ENCODE results near the gene PFDN1.

PFDN1 gene

GRCh38 chr5:140296289-140296688 is 6.6 kb downstream of the PFDN1 start:
- DNase-seq (ENCODE audit: low read depth in 2 of 2), result no peak

- DNase-seq (ENCODE audit: low read depth in 2 of 2), result no peak
These were observed 7.5 kb downstream of the PFDN1 start for GRCh38 chr5:140295414-140295813.

- no peak for DNase-seq (ENCODE audit: low read depth in 2 of 2)
These were observed 8.1 kb downstream of the PFDN1 start for GRCh38 chr5:140294753-140295152.

GRCh38 chr5:140293849-140294100 is 9.1 kb downstream of the PFDN1 start:
- DNase-seq (ENCODE audit: low read depth in 2 of 2), result no peak

- DNase-seq (ENCODE audit: low read depth in 2 of 2), result no peak
These were observed 9.6 kb downstream of the PFDN1 start for GRCh38 chr5:140293091-140293848.

GRCh38 chr5:140292212-140293036 is 10.5 kb downstream of the PFDN1 start:
- DNase-seq (ENCODE audit: low read depth in 2 of 2), result no peak

- no peak for DNase-seq (ENCODE audit: low read depth in 2 of 2)
These were observed 14.9 kb downstream of the PFDN1 start for GRCh38 chr5:140287801-140288521.

- DNase-seq (ENCODE audit: low read depth in 2 of 2), result no peak
These were observed 16.5 kb downstream of the PFDN1 start for GRCh38 chr5:140286424-140286823.

- DNase-seq (ENCODE audit: low read depth in 2 of 2), result no peak
These were observed 18.9 kb downstream of the PFDN1 start for GRCh38 chr5:140284013-140284412.

GRCh38 chr5:140282266-140282665 is 20.6 kb downstream of the PFDN1 start:
- DNase-seq (ENCODE audit: low read depth in 2 of 2), result no peak

GRCh38 chr5:140275837-140276236 is 27.1 kb downstream of the PFDN1 start:
- DNase-seq (ENCODE audit: low read depth in 2 of 2), result no peak

- no peak for DNase-seq (ENCODE audit: low read depth in 2 of 2)
These were observed 29.5 kb downstream of the PFDN1 start for GRCh38 chr5:140273401-140273877.

- DNase-seq (ENCODE audit: low read depth in 2 of 2), result no peak
These were observed 32.9 kb downstream of the PFDN1 start for GRCh38 chr5:140270008-140270407.

- DNase-seq (ENCODE audit: low read depth in 2 of 2), result no peak
These were observed 35.3 kb downstream of the PFDN1 start for GRCh38 chr5:140267559-140268018.

- no peak for DNase-seq (ENCODE audit: low read depth in 2 of 2)
These were observed 35.7 kb downstream of the PFDN1 start for GRCh38 chr5:140267201-140267540.

GRCh38 chr5:140266471-140267200 is 36.3 kb downstream of the PFDN1 start:
- no peak for DNase-seq (ENCODE audit: low read depth in 2 of 2)

- no peak for DNase-seq (ENCODE audit: low read depth in 2 of 2)
These were observed 37.1 kb downstream of the PFDN1 start for GRCh38 chr5:140265845-140266244.

GRCh38 chr5:140262839-140263238 is 40.1 kb downstream of the PFDN1 start:
- DNase-seq (ENCODE audit: low read depth in 2 of 2), result no peak

- DNase-seq (ENCODE audit: low read depth in 2 of 2), result no peak
These were observed 40.7 kb downstream of the PFDN1 start for GRCh38 chr5:140262221-140262620.

GRCh38 chr5:140261403-140262171 is 41.3 kb downstream of the PFDN1 start:
- DNase-seq (ENCODE audit: low read depth in 2 of 2), result no peak

GRCh38 chr5:140260089-140260656 is 42.7 kb downstream of the PFDN1 start:
- DNase-seq (ENCODE audit: low read depth in 2 of 2), result no peak

Data from activated CD4-positive, alpha-beta T cell treated with anti-CD3 and anti-CD28 coated beads for 24 hours (primary cell).